ENCODE results near the gene CBLN2.

Gene CBLN2

DNA sequence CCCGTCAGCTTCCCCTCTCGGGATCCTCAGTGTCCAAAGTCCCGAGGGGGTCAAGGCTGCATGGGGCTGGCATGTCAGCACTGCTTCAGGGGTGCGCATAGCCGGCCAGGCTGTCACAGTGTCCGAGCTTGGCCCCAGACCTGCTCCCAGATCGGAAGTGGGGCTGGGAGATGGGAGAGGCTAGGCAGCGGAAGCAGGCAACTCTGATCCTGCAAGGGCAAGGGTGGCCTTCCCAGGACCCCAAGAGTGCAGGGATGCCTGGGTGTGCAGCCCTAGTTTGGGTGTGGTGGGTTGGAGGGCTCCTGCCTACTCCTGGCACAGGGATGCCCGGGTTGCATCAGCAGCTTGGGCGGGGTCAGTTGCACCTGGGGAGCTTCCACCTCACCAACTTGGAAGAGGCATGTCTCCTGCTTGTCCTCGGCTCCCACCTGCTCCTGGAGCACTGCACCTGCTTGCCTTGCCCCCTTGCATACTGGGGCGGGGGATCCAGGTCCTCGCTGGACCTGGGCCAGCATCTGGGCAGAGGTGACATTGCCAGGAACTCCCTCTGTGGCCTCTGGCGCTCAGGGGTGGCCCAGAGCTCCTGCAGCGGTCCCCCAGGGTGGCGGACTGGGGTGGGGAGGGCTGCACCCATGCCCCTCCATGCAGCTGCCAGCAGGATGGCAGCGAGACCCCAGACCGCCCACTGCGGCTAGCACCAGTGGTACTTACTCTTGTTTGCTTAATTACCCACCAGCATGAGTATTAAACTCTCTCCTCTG is 41.3 kb downstream of the CBLN2 start:
- H3K27ac ChIP-seq, result no peak overlapping the region
- TF ChIP-seq, protein P1, sequence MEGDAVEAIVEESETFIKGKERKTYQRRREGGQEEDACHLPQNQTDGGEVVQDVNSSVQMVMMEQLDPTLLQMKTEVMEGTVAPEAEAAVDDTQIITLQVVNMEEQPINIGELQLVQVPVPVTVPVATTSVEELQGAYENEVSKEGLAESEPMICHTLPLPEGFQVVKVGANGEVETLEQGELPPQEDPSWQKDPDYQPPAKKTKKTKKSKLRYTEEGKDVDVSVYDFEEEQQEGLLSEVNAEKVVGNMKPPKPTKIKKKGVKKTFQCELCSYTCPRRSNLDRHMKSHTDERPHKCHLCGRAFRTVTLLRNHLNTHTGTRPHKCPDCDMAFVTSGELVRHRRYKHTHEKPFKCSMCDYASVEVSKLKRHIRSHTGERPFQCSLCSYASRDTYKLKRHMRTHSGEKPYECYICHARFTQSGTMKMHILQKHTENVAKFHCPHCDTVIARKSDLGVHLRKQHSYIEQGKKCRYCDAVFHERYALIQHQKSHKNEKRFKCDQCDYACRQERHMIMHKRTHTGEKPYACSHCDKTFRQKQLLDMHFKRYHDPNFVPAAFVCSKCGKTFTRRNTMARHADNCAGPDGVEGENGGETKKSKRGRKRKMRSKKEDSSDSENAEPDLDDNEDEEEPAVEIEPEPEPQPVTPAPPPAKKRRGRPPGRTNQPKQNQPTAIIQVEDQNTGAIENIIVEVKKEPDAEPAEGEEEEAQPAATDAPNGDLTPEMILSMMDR (conservative IDR thresholded peaks at IDR 0.05), result no peak
- TF ChIP-seq ZFX (IDR thresholded peaks at IDR 0.05), result no peak

DNA sequence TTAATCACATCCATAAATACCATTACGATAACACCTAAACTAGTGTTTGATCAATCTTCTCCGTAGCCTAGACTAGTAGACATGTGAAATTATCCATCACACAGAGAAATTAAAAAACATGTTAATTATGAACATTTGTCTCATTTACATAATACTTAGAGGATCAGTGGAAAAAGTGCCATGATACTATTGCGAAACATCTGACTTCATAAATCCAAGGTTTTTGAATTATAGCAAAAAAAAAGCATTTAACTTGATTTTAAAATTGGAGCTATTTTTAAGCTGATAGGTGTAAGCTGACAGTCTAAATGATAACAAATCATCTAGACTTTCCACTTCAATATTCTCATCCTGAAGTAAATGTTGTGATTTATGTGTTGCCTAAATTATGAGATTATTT is 51.6 kb downstream of the CBLN2 start:
- no peak overlapping the region for H3K27ac ChIP-seq
- TF ChIP-seq ZFX (IDR thresholded peaks at IDR 0.05), result no peak
- TF ChIP-seq, protein P1 (conservative IDR thresholded peaks at IDR 0.05), result no peak
